Liver (tissue), 9 donors: ENCODE data around the gene MTSS2. TPM values are rescaled to one million over a fixed set of nuclear protein-coding genes. Genes with fewer than 3 reads are reported as not detected.
A peak's percentile ranks its signal among the peaks of the same experiment; 100 is the strongest.

Experiments
- DNase-seq: peaks from one replicate; pipeline ENCODE4 v3.0.0-alpha.2; 2017; ENCODE audit warnings: low spot score
- H3K27ac ChIP-seq, 2 donors: one replicate each; pipeline ENCODE4 v1.7.0; 2013; ENCODE audit warnings: inconsistent platforms in 2 of 2, low read length in 2 of 2, control low read depth in 1 of 2, low read depth in 1 of 2, mild to moderate bottlenecking in 1 of 2
- H3K27me3 ChIP-seq, 4 donors: one replicate each; pipeline versions ENCODE4 v1.6.1 to v1.7.0; 2013; ENCODE audit warnings: low read length in 3 of 4, inconsistent platforms in 1 of 4, mild to moderate bottlenecking in 1 of 4, moderate library complexity in 1 of 4; ENCODE audit not compliant: control insufficient read depth in 4 of 4, insufficient read depth in 4 of 4
- H3K36me3 ChIP-seq, 4 donors: one replicate each; pipeline versions ENCODE4 v1.6.1 to v1.7.0; 2013; ENCODE audit warnings: low read length in 3 of 4, mild to moderate bottlenecking in 3 of 4, low read depth in 1 of 4, moderate library complexity in 1 of 4; ENCODE audit not compliant: control insufficient read depth in 4 of 4, insufficient read depth in 3 of 4
- H3K4me1 ChIP-seq, 4 donors: one replicate each; pipeline versions ENCODE4 v1.6.1 to v1.7.0; 2013; ENCODE audit warnings: low read length in 3 of 4, mild to moderate bottlenecking in 3 of 4, moderate library complexity in 1 of 4; ENCODE audit not compliant: control insufficient read depth in 4 of 4, insufficient read depth in 4 of 4
- H3K4me3 ChIP-seq, 3 donors: one replicate each; pipeline versions ENCODE4 v1.6.1 to v1.7.0; 2013; ENCODE audit warnings: low read length in 3 of 3, control low read depth in 1 of 3, low read depth in 1 of 3, mild to moderate bottlenecking in 1 of 3
- H3K9ac ChIP-seq, 2 donors: one replicate each; pipeline ENCODE4 v1.7.0; 2013; ENCODE audit warnings: low read length in 2 of 2, mild to moderate bottlenecking in 2 of 2, moderate library complexity in 2 of 2, control low read depth in 1 of 2, low read depth in 1 of 2
- H3K9me3 ChIP-seq, 4 donors: one replicate each; pipeline versions ENCODE4 v1.6.1 to v1.7.0; 2013; ENCODE audit warnings: low read length in 3 of 4; ENCODE audit not compliant: control insufficient read depth in 4 of 4
- ATF3 ChIP-seq: IDR thresholded peaks from 2 replicates; pipeline ENCODE4 v1.6.1; 2016; ENCODE audit warnings: antibody characterized with exemption
- CTCF ChIP-seq: fragments of 150-350 bp; IDR thresholded peaks from 2 replicates; pipeline ENCODE4 v1.5.1; 2017; ENCODE audit warnings: improper control_type of control experiment, low read depth, low read length; ENCODE audit not compliant: missing input control
- EGR1 ChIP-seq, 2 donors: IDR thresholded peaks; 2 replicates each; pipeline ENCODE4 v1.6.1; 2016 to 2018; ENCODE audit warnings: antibody characterized with exemption in 2 of 2, low read depth in 2 of 2
- FOXA1 ChIP-seq: IDR thresholded peaks from 2 replicates; pipeline ENCODE4 v1.6.1; 2016; ENCODE audit warnings: antibody characterized with exemption
- FOXA2 ChIP-seq: IDR thresholded peaks from 2 replicates; pipeline ENCODE4 v1.6.1; 2016; ENCODE audit warnings: antibody characterized with exemption
- GABPA ChIP-seq, 2 donors: IDR thresholded peaks in 1 of 2; conservative IDR thresholded peaks in 1 of 2; 2 replicates each; pipeline ENCODE4 v1.6.1; 2016; ENCODE audit warnings: antibody characterized with exemption in 2 of 2, mild to moderate bottlenecking in 1 of 2, moderate library complexity in 1 of 2
- HNF4A ChIP-seq, 2 donors: conservative IDR thresholded peaks; 2 replicates each; pipeline ENCODE4 v1.6.1; 2016; ENCODE audit warnings: antibody characterized with exemption in 2 of 2, mild to moderate bottlenecking in 2 of 2
- HNF4G ChIP-seq: IDR thresholded peaks from 2 replicates; pipeline ENCODE4 v1.6.1; 2016; ENCODE audit warnings: antibody characterized with exemption
- JUND ChIP-seq, 2 donors: IDR thresholded peaks; 2 replicates each; pipeline ENCODE4 v1.6.1; 2016; ENCODE audit warnings: antibody characterized with exemption in 2 of 2
- MAX ChIP-seq: IDR thresholded peaks from 2 replicates; pipeline ENCODE4 v1.6.1; 2016; ENCODE audit warnings: antibody characterized with exemption
- NR2F2 ChIP-seq: IDR thresholded peaks from 2 replicates; pipeline ENCODE4 v1.6.1; 2016; ENCODE audit warnings: antibody characterized with exemption
- RAD21 ChIP-seq, 2 donors: IDR thresholded peaks; 2 replicates each; pipeline ENCODE4 v1.6.1; 2016; ENCODE audit warnings: antibody characterized with exemption in 2 of 2, mild to moderate bottlenecking in 2 of 2
- REST ChIP-seq: IDR thresholded peaks from 2 replicates; pipeline ENCODE4 v1.6.1; 2016; ENCODE audit warnings: antibody characterized with exemption, mild to moderate bottlenecking
- RXRA ChIP-seq, 2 donors: IDR thresholded peaks; 2 replicates each; pipeline ENCODE4 v1.6.1; 2017 to 2018; ENCODE audit warnings: antibody characterized with exemption in 2 of 2, mild to moderate bottlenecking in 1 of 2
- SP1 ChIP-seq: IDR thresholded peaks from 2 replicates; pipeline ENCODE4 v1.6.1; 2018; ENCODE audit warnings: antibody characterized with exemption, mild to moderate bottlenecking
- TAF1 ChIP-seq: conservative IDR thresholded peaks from 2 replicates; pipeline ENCODE4 v1.6.1; 2016; ENCODE audit warnings: antibody characterized with exemption, mild to moderate bottlenecking
- YY1 ChIP-seq: IDR thresholded peaks from 2 replicates; pipeline ENCODE4 v1.6.1; 2016; ENCODE audit warnings: antibody characterized with exemption, mild to moderate bottlenecking
- ZBTB33 ChIP-seq: IDR thresholded peaks from 2 replicates; pipeline ENCODE4 v1.6.1; 2016; ENCODE audit warnings: antibody characterized with exemption
- WGBS: extraction: QIAGEN DNeasy Blood & Tissue Kit; methylation state at CpG from one replicate; pipeline ENCODE4 v1.1.7; 2013; 5-methylcytosine and 5-hydroxymethylcytosine counted together
- polyA plus RNA-seq, 2 donors: library from polyadenylated mRNA; stranded (reverse) in 1 of 2; unstranded in 1 of 2; fragments of 200-250 nt in 1 of 2; fragments of >200 nt in 1 of 2; fragmentation: Nextera tagmentation in 1 of 2; extraction: Ambion mirVana in 1 of 2; gene quantifications; one replicate each; pipeline versions ENCODE4 v1.2.1 to v1.2.3, GENCODE V29; 2013 to 2015
- total RNA-seq, 2 donors: library from RNA; depleted of rRNA; stranded (reverse); fragments of >200 nt; gene quantifications; one replicate each; pipeline ENCODE4 v1.2.3, GENCODE V29; 2014
- donor health status: healthy.
- donor health status: healthy.
- donor health status: healthy.
- donor health status: healthy.
- donor health status: healthy.

The MTSS2 gene
- total and polyA plus RNA-seq, 4 donors = 3.8 to 95.7 (median 35.9) TPM

GRCh38 chr16:70709942-70710341, 24.1 kb upstream of the MTSS2 start:
- peak overlapping the region; percentile 40 to 72 for H3K9ac ChIP-seq
- no peaks in the 10 kb centered on the region for H3K9me3 ChIP-seq
- H3K4me3 ChIP-seq = no peak overlapping the region
- no peak for TF ChIP-seq GABPA (IDR thresholded peaks at IDR 0.05 in 1 of 2, conservative IDR thresholded peaks at IDR 0.05 in 1 of 2)
- no peak for TF ChIP-seq HNF4G
- no peak for TF ChIP-seq FOXA1
- no peak for TF ChIP-seq REST
- H3K27me3 ChIP-seq = no peaks in the 10 kb centered on the region
- H3K4me1 ChIP-seq = peaks cover 17 to 34% (median 30%) of the 10 kb centered on the region in 4 donors
- no peaks in the 10 kb centered on the region for H3K36me3 ChIP-seq
- 25% methylated on average over 7 of the region's 7 CpGs for WGBS
- DNase-seq = no peak
- H3K27ac ChIP-seq = peak overlapping the region; percentile 88 to 93

GRCh38 chr16:70709457-70709856, 23.6 kb upstream of the MTSS2 start:
- Histone ChIP-seq H3K36me3 (no peaks in the 10 kb centered on the region), H3K4me1 (peaks cover 15 to 30% (median 26%) of the 10 kb centered on the region in 4 donors), H3K27me3 (no peaks in the 10 kb centered on the region), H3K27ac (peak overlapping the region; percentile 88 to 93), H3K9me3 (no peaks in the 10 kb centered on the region), H3K4me3 (no peak overlapping the region), H3K9ac (peak overlapping the region; percentile 40 to 72)
- TF ChIP-seq REST (peak; percentile 76), CTCF (no peak), RAD21 (IDR thresholded peaks at IDR 0.05) (peak; percentile 33 to 43), EGR1 (IDR thresholded peaks at IDR 0.05; ENCODE audit: low read depth in 2 of 2) (peak in 1 of 2 donors; percentile 87), GABPA (IDR thresholded peaks at IDR 0.05 in 1 of 2, conservative IDR thresholded peaks at IDR 0.05 in 1 of 2) (peak in 1 of 2 donors; percentile 36), ZBTB33 (peak; percentile 81), SP1 (peak; percentile 96), NR2F2 (peak; percentile 36), TAF1 (no peak), JUND (IDR thresholded peaks at IDR 0.05) (peak; percentile 54 to 80), RXRA (IDR thresholded peaks at IDR 0.05) (peak; percentile 80 to 88), HNF4G (peak; percentile 98), MAX (peak; percentile 96), HNF4A (conservative IDR thresholded peaks at IDR 0.05) (peak; percentile 100), FOXA2 (no peak), YY1 (peak; percentile 90), FOXA1 (peak; percentile 46), ATF3 (no peak)
- DNase-seq = no peak
- 37% methylated on average over 5 of the region's 5 CpGs for WGBS
